ENCODE results near the gene TRIM71.
"Not testable (repeated sequence)": the region's sequence is repeated elsewhere in the genome, so short reads cannot be mapped to it uniquely, and the experiment has no call there.

Gene TRIM71

GRCh38 chr3:32844322-32844654 lies 26.5 kb downstream of the TRIM71 start:
- H3K4me1 Mint-ChIP-seq (ENCODE audit: low read depth), result peaks cover 13% of the 10 kb centered on the region
- H3K9me3 Mint-ChIP-seq (ENCODE audit: low read depth), result no peaks in the 10 kb centered on the region
- no peaks in the 10 kb centered on the region for H3K36me3 Mint-ChIP-seq
- no peak overlapping the region for H3K27ac Mint-ChIP-seq
- H3K4me3 Mint-ChIP-seq, result no peak overlapping the region
- H3K27me3 Mint-ChIP-seq, result no peaks in the 10 kb centered on the region

GRCh38 chr3:32844914-32845313 lies 27.1 kb downstream of the TRIM71 start:
- H3K9me3 Mint-ChIP-seq (ENCODE audit: low read depth), result no peaks in the 10 kb centered on the region
- no peaks in the 10 kb centered on the region for H3K36me3 Mint-ChIP-seq
- peaks cover 13% of the 10 kb centered on the region for H3K4me1 Mint-ChIP-seq (ENCODE audit: low read depth)
- no peak overlapping the region for H3K27ac Mint-ChIP-seq
- no peak overlapping the region for H3K4me3 Mint-ChIP-seq
- H3K27me3 Mint-ChIP-seq, result no peaks in the 10 kb centered on the region

GRCh38 chr3:32845546-32845945 lies 27.7 kb downstream of the TRIM71 start:
- H3K4me3 Mint-ChIP-seq; H3K36me3 Mint-ChIP-seq; H3K27ac Mint-ChIP-seq; H3K9me3 Mint-ChIP-seq (ENCODE audit: low read depth); H3K27me3 Mint-ChIP-seq: not testable (repeated sequence)
- H3K4me1 Mint-ChIP-seq (ENCODE audit: low read depth), result peaks cover 13% of the 10 kb centered on the region

- H3K4me1 Mint-ChIP-seq (ENCODE audit: low read depth); H3K4me3 Mint-ChIP-seq; H3K36me3 Mint-ChIP-seq; H3K27ac Mint-ChIP-seq; H3K27me3 Mint-ChIP-seq; H3K9me3 Mint-ChIP-seq (ENCODE audit: low read depth): not testable (repeated sequence)
Measured at GRCh38 chr3:32847045-32847444, 29.2 kb downstream of the TRIM71 start.

GRCh38 chr3:32847528-32847927 lies 29.7 kb downstream of the TRIM71 start:
- no peaks in the 10 kb centered on the region for H3K27me3 Mint-ChIP-seq
- no peak overlapping the region for H3K27ac Mint-ChIP-seq
- no peaks in the 10 kb centered on the region for H3K36me3 Mint-ChIP-seq
- H3K4me1 Mint-ChIP-seq (ENCODE audit: low read depth), result peaks cover 4% of the 10 kb centered on the region
- H3K9me3 Mint-ChIP-seq (ENCODE audit: low read depth), result no peaks in the 10 kb centered on the region
- H3K4me3 Mint-ChIP-seq, result no peak overlapping the region

GRCh38 chr3:32848215-32848614 lies 30.4 kb downstream of the TRIM71 start:
- Mint-ChIP-seq H3K9me3 (ENCODE audit: low read depth) (no peaks in the 10 kb centered on the region), H3K4me1 (ENCODE audit: low read depth) (no peaks in the 10 kb centered on the region), H3K4me3 (no peak overlapping the region), H3K36me3 (no peaks in the 10 kb centered on the region), H3K27me3 (no peaks in the 10 kb centered on the region), H3K27ac (no peak overlapping the region)

- no peaks in the 10 kb centered on the region for H3K4me1 Mint-ChIP-seq (ENCODE audit: low read depth)
- H3K27ac Mint-ChIP-seq, result no peak overlapping the region
- no peaks in the 10 kb centered on the region for H3K36me3 Mint-ChIP-seq
- no peaks in the 10 kb centered on the region for H3K9me3 Mint-ChIP-seq (ENCODE audit: low read depth)
- H3K27me3 Mint-ChIP-seq, result peaks cover 1% of the 10 kb centered on the region
- no peak overlapping the region for H3K4me3 Mint-ChIP-seq
Measured at GRCh38 chr3:32849046-32849445, 31.2 kb downstream of the TRIM71 start.

- Mint-ChIP-seq H3K27ac (no peak overlapping the region), H3K4me3 (no peak overlapping the region), H3K4me1 (ENCODE audit: low read depth) (no peaks in the 10 kb centered on the region), H3K9me3 (ENCODE audit: low read depth) (no peaks in the 10 kb centered on the region), H3K27me3 (peaks cover 1% of the 10 kb centered on the region), H3K36me3 (no peaks in the 10 kb centered on the region)
Measured at GRCh38 chr3:32850226-32850625, 32.4 kb downstream of the TRIM71 start.

- H3K27me3 Mint-ChIP-seq, result peaks cover 1% of the 10 kb centered on the region
- no peak overlapping the region for H3K4me3 Mint-ChIP-seq
- H3K9me3 Mint-ChIP-seq (ENCODE audit: low read depth), result no peaks in the 10 kb centered on the region
- H3K36me3 Mint-ChIP-seq, result no peaks in the 10 kb centered on the region
- H3K27ac Mint-ChIP-seq, result no peak overlapping the region
- no peaks in the 10 kb centered on the region for H3K4me1 Mint-ChIP-seq (ENCODE audit: low read depth)
Measured at GRCh38 chr3:32850636-32851035, 32.8 kb downstream of the TRIM71 start.

- Mint-ChIP-seq H3K9me3 (ENCODE audit: low read depth) (no peaks in the 10 kb centered on the region), H3K27me3 (peaks cover 1% of the 10 kb centered on the region), H3K4me3 (no peak overlapping the region), H3K4me1 (ENCODE audit: low read depth) (no peaks in the 10 kb centered on the region), H3K27ac (no peak overlapping the region), H3K36me3 (no peaks in the 10 kb centered on the region)
Measured at GRCh38 chr3:32852146-32852545, 34.3 kb downstream of the TRIM71 start.

GRCh38 chr3:32855350-32855953 lies 37.7 kb downstream of the TRIM71 start:
- H3K27me3 Mint-ChIP-seq, result peaks cover 1% of the 10 kb centered on the region
- H3K9me3 Mint-ChIP-seq (ENCODE audit: low read depth), result no peaks in the 10 kb centered on the region
- H3K4me3 Mint-ChIP-seq, result no peak overlapping the region
- H3K4me1 Mint-ChIP-seq (ENCODE audit: low read depth), result no peaks in the 10 kb centered on the region
- no peaks in the 10 kb centered on the region for H3K36me3 Mint-ChIP-seq
- no peak overlapping the region for H3K27ac Mint-ChIP-seq

- H3K36me3 Mint-ChIP-seq, result no peaks in the 10 kb centered on the region
- H3K27ac Mint-ChIP-seq, result no peak overlapping the region
- H3K4me3 Mint-ChIP-seq, result no peak overlapping the region
- no peaks in the 10 kb centered on the region for H3K9me3 Mint-ChIP-seq (ENCODE audit: low read depth)
- H3K4me1 Mint-ChIP-seq (ENCODE audit: low read depth), result no peaks in the 10 kb centered on the region
- peaks cover 1% of the 10 kb centered on the region for H3K27me3 Mint-ChIP-seq
Measured at GRCh38 chr3:32856355-32856889, 38.6 kb downstream of the TRIM71 start.

GRCh38 chr3:32856901-32857507 lies 39.2 kb downstream of the TRIM71 start:
- no peak overlapping the region for H3K4me3 Mint-ChIP-seq
- no peak overlapping the region for H3K27ac Mint-ChIP-seq
- no peaks in the 10 kb centered on the region for H3K4me1 Mint-ChIP-seq (ENCODE audit: low read depth)
- peaks cover 1% of the 10 kb centered on the region for H3K27me3 Mint-ChIP-seq
- no peaks in the 10 kb centered on the region for H3K9me3 Mint-ChIP-seq (ENCODE audit: low read depth)
- H3K36me3 Mint-ChIP-seq, result no peaks in the 10 kb centered on the region

- peaks cover 1% of the 10 kb centered on the region for H3K27me3 Mint-ChIP-seq
- no peak overlapping the region for H3K27ac Mint-ChIP-seq
Measured at GRCh38 chr3:32857921-32858320, 40.1 kb downstream of the TRIM71 start.

GRCh38 chr3:32859604-32860237 lies 41.9 kb downstream of the TRIM71 start:
- no peaks in the 10 kb centered on the region for H3K4me1 Mint-ChIP-seq (ENCODE audit: low read depth)
- no peak overlapping the region for H3K27ac Mint-ChIP-seq
- H3K4me3 Mint-ChIP-seq, result no peak overlapping the region
- no peaks in the 10 kb centered on the region for H3K9me3 Mint-ChIP-seq (ENCODE audit: low read depth)
- H3K27me3 Mint-ChIP-seq, result no peaks in the 10 kb centered on the region
- no peaks in the 10 kb centered on the region for H3K36me3 Mint-ChIP-seq

More at GRCh38 chr3:32857921-32858320, 40.1 kb downstream of the TRIM71 start:
- Mint-ChIP-seq H3K4me3 (no peak overlapping the region), H3K4me1 (ENCODE audit: low read depth) (no peaks in the 10 kb centered on the region), H3K36me3 (no peaks in the 10 kb centered on the region), H3K9me3 (ENCODE audit: low read depth) (no peaks in the 10 kb centered on the region)

GRCh38 chr3:32860499-32860898 lies 42.7 kb downstream of the TRIM71 start:
- no peaks in the 10 kb centered on the region for H3K27me3 Mint-ChIP-seq
- H3K27ac Mint-ChIP-seq, result no peak overlapping the region
- no peaks in the 10 kb centered on the region for H3K4me1 Mint-ChIP-seq (ENCODE audit: low read depth)
- no peak overlapping the region for H3K4me3 Mint-ChIP-seq
- no peaks in the 10 kb centered on the region for H3K9me3 Mint-ChIP-seq (ENCODE audit: low read depth)
- H3K36me3 Mint-ChIP-seq, result no peaks in the 10 kb centered on the region
